Measurements from ENCODE around the gene TTC34. TPM values are rescaled to one million over a fixed set of nuclear protein-coding genes. Genes with fewer than 3 reads are reported as not detected.
"Not testable (repeated sequence)": the region's sequence is repeated elsewhere in the genome, so short reads cannot be mapped to it uniquely, and the experiment has no call there.

Gene TTC34
- total and polyA plus RNA-seq, 2 of the 13 experiments (the other 11 are each of a cell fraction or from before 2014, with no cell fraction given): 0.07 to 0.11 TPM

DNA sequence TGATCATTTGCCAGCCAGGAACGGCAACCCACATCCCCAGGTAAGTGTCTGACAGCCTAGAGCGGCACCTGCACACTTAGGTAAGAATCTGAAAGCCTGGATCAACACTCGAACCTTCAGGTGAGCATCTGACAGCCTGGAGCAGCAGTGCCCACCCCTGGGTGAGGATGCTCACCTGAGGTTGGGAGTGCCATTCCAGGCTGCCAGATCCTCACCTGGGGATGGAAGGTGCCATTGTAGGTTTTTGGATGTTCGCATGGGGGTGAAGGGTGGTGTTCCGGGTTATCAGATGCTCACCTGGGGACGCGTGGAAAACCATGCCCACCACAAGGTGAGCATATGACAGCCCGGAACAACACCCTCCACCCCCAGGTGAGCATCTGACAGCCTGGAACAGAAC is 33.4 kb downstream of the TTC34 start:
- FAIRE-seq; CTCF ChIA-PET (ENCODE audit: low intra/inter-chr PET ratio, low total read pairs); intact Hi-C loops (cut with micrococcal nuclease; ENCODE audit: unreplicated experiment); H3K27ac ChIP-seq (ENCODE audit: extremely low read length, insufficient read depth, low read length); H3K79me2 ChIP-seq (ENCODE audit: insufficient read depth, low read length); POLR2A ChIA-PET; H3K9me3 ChIP-seq (ENCODE audit: low read length); ATAC-seq; in situ Hi-C loops (cut with HindIII; ENCODE audit: extremely low pct_ligation_motif_present, low pct_unique_long_range_greater_than_20kb); H3K27me3 ChIP-seq (ENCODE audit: control insufficient read depth in 1 of 2, insufficient read depth in 2 of 2, low read length in 2 of 2); BruUV-seq (replicated peaks); H2AFZ ChIP-seq (ENCODE audit: low read length); DNase-seq (ENCODE audit: low spot score); H3K4me3 ChIP-seq (replicated peaks in 1 of 3; ENCODE audit: insufficient read depth in 1 of 3, low read depth in 2 of 3, low read length in 3 of 3); H3K36me3 ChIP-seq (replicated peaks in 1 of 2; ENCODE audit: control insufficient read depth in 1 of 2, insufficient read depth in 2 of 2, low read length in 2 of 2); H4K20me1 ChIP-seq (ENCODE audit: insufficient read depth, low read length); H3K4me2 ChIP-seq (ENCODE audit: low read depth, low read length); H3K9ac ChIP-seq (ENCODE audit: insufficient read depth, low read depth, low read length); H3K4me1 ChIP-seq (ENCODE audit: insufficient read depth, low read length): not testable (repeated sequence)
- WGBS (ENCODE audit: low lambda C conversion rate): 10% methylated on average over 2 of the region's 8 CpGs

DNA sequence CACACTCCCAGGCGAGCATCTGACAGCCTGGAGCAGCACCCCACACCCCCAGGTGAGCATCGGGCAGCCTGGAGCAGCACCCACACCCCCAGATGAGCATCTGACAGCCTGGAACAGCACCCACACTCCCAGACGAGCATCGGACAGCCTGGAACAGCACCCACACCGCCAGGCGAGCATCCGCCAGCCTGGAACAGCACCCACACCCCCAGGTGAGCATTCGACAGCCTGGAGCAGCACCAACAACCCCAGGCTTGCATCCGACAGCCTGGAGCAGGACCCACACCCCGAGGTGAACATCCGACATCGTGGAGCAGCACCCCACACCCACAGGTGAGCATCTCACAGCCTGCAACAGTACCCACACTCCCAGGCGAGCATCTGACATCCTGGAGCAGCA is 42.1 kb downstream of the TTC34 start:
- H4K20me1 ChIP-seq (ENCODE audit: insufficient read depth, low read length); H3K9me3 ChIP-seq (ENCODE audit: low read length); ATAC-seq; POLR2A ChIA-PET; H3K4me1 ChIP-seq (ENCODE audit: insufficient read depth, low read length); H2AFZ ChIP-seq (ENCODE audit: low read length); H3K79me2 ChIP-seq (ENCODE audit: insufficient read depth, low read length); H3K27me3 ChIP-seq (ENCODE audit: control insufficient read depth in 1 of 2, insufficient read depth in 2 of 2, low read length in 2 of 2); H3K27ac ChIP-seq (ENCODE audit: extremely low read length, insufficient read depth, low read length); BruUV-seq (replicated peaks); DNase-seq (ENCODE audit: low spot score); in situ Hi-C loops (cut with HindIII; ENCODE audit: extremely low pct_ligation_motif_present, low pct_unique_long_range_greater_than_20kb); CTCF ChIA-PET (ENCODE audit: low intra/inter-chr PET ratio, low total read pairs); intact Hi-C loops (cut with micrococcal nuclease; ENCODE audit: unreplicated experiment); H3K9ac ChIP-seq (ENCODE audit: insufficient read depth, low read depth, low read length); H3K36me3 ChIP-seq (replicated peaks in 1 of 2; ENCODE audit: control insufficient read depth in 1 of 2, insufficient read depth in 2 of 2, low read length in 2 of 2); H3K4me2 ChIP-seq (ENCODE audit: low read depth, low read length); FAIRE-seq; H3K4me3 ChIP-seq (replicated peaks in 1 of 3; ENCODE audit: insufficient read depth in 1 of 3, low read depth in 2 of 3, low read length in 3 of 3): not testable (repeated sequence)
- WGBS (ENCODE audit: low lambda C conversion rate): 2% methylated on average over 7 of the region's 13 CpGs

DNA sequence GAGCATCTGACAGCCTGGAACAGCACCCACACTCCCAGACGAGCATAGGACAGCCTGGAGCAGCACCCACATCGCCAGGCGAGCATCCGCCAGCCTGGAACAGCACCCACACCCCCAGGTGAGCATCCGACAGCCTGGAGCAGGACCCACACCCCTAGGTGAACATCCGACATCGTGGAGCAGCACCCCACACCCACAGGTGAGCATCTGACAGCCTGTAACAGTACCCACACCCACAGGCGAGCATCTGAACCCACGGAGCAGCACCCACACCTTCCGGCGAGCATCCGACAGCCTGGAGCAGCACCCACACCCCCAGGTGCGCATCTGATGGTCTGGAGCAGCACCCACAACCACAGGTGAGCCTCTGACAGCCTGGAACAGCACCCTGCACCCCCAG is 44.0 kb downstream of the TTC34 start:
- in situ Hi-C loops (cut with HindIII; ENCODE audit: extremely low pct_ligation_motif_present, low pct_unique_long_range_greater_than_20kb); DNase-seq (ENCODE audit: low spot score): not testable (repeated sequence)
- 0% methylated on average over 5 of the region's 13 CpGs for WGBS (ENCODE audit: low lambda C conversion rate)

DNA sequence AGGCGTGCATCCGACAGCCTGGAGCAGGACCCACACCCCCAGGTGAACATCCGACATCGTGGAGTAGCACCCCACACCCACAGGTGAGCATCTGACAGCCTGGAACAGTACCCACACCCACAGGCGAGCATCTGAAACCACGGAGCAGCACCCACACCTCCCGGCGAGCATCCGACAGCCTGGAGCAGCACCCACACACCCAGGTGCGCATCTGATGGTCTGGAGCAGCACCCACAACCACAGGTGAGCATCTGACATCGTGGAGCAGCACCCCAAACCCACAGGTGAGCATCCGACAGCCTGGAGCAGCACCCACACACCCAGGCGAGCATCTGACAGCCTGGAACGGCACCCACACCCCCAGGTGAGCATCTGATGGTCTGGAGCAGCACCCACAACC is 46.1 kb downstream of the TTC34 start:
- DNase-seq (ENCODE audit: low spot score); H3K4me3 ChIP-seq (replicated peaks in 1 of 3; ENCODE audit: insufficient read depth in 1 of 3, low read depth in 2 of 3, low read length in 3 of 3); POLR2A ChIA-PET; H3K27ac ChIP-seq (ENCODE audit: extremely low read length, insufficient read depth, low read length); ATAC-seq; H3K9ac ChIP-seq (ENCODE audit: insufficient read depth, low read depth, low read length); FAIRE-seq; BruUV-seq (replicated peaks); H3K9me3 ChIP-seq (ENCODE audit: low read length); H3K4me1 ChIP-seq (ENCODE audit: insufficient read depth, low read length); H3K4me2 ChIP-seq (ENCODE audit: low read depth, low read length); H3K27me3 ChIP-seq (ENCODE audit: control insufficient read depth in 1 of 2, insufficient read depth in 2 of 2, low read length in 2 of 2); intact Hi-C loops (cut with micrococcal nuclease; ENCODE audit: unreplicated experiment); H3K36me3 ChIP-seq (replicated peaks in 1 of 2; ENCODE audit: control insufficient read depth in 1 of 2, insufficient read depth in 2 of 2, low read length in 2 of 2); in situ Hi-C loops (cut with HindIII; ENCODE audit: extremely low pct_ligation_motif_present, low pct_unique_long_range_greater_than_20kb); CTCF ChIA-PET (ENCODE audit: low intra/inter-chr PET ratio, low total read pairs); H3K79me2 ChIP-seq (ENCODE audit: insufficient read depth, low read length); H2AFZ ChIP-seq (ENCODE audit: low read length); H4K20me1 ChIP-seq (ENCODE audit: insufficient read depth, low read length): not testable (repeated sequence)
- WGBS (ENCODE audit: low lambda C conversion rate): no CpG with 5 or more reads among the region's 14 CpGs

More for the DNA sequence above, 44.0 kb downstream of the TTC34 start:
- H3K9me3 ChIP-seq (ENCODE audit: low read length); FAIRE-seq; CTCF ChIA-PET (ENCODE audit: low intra/inter-chr PET ratio, low total read pairs); intact Hi-C loops (cut with micrococcal nuclease; ENCODE audit: unreplicated experiment); H4K20me1 ChIP-seq (ENCODE audit: insufficient read depth, low read length); H3K27me3 ChIP-seq (ENCODE audit: control insufficient read depth in 1 of 2, insufficient read depth in 2 of 2, low read length in 2 of 2); H3K79me2 ChIP-seq (ENCODE audit: insufficient read depth, low read length); H3K4me3 ChIP-seq (replicated peaks in 1 of 3; ENCODE audit: insufficient read depth in 1 of 3, low read depth in 2 of 3, low read length in 3 of 3); H3K9ac ChIP-seq (ENCODE audit: insufficient read depth, low read depth, low read length); ATAC-seq; H3K27ac ChIP-seq (ENCODE audit: extremely low read length, insufficient read depth, low read length); POLR2A ChIA-PET; H2AFZ ChIP-seq (ENCODE audit: low read length); H3K36me3 ChIP-seq (replicated peaks in 1 of 2; ENCODE audit: control insufficient read depth in 1 of 2, insufficient read depth in 2 of 2, low read length in 2 of 2); BruUV-seq (replicated peaks); H3K4me1 ChIP-seq (ENCODE audit: insufficient read depth, low read length); H3K4me2 ChIP-seq (ENCODE audit: low read depth, low read length): not testable (repeated sequence)

All from HepG2 (cell line).